Measurements from ENCODE around the gene NOTCH3. TPM values are rescaled to one million over a fixed set of nuclear protein-coding genes. Genes with fewer than 3 reads are reported as not detected.

Gene NOTCH3
- total and polyA plus RNA-seq, 9 donors, result 6.1 to 47.6 (median 17.9) TPM

DNA sequence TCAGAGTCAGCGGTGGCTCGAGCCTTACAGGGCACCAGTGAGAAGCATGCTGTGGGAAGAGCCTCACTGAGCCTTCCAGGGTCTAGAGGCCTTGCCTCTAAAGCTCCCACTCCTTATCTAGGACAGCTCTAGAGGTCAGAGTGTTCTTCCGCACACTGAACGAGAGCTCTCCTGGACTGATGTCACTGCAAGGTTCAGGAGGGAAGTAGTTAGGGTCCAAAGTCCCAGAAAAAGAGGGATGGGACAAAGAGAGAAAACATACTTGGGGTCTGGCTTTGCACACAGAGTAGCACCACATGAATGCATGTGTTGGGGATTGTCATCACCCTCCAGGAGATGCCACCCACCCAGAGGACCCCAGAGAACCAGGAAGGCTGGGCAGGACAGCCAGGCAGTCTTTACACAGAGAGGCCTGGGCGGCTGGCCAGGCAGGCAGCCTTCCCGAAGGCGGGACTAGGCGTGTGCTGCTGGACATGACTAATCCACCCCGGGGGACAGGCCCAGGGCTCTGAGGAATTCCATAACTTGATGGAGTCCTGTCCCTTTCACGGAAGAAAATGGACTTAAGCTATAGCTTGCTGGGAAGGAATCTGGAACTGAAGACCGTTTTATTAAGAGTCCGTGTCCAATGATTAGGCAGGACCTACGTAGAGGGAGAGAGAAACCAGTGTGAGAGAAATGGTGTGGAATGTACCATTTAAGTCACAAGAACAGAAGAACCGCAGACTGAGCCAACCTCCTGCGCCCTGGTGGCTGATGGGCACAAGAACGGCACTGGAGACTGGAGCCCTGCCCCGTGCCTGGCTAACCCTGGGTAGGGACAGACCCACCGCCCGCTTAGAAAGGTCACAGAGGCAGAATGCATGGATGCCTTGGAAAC lies 48.1 kb upstream of the NOTCH3 start:
- Histone ChIP-seq H3K27ac (peak overlapping the region; percentile 64 to 75), H3K4me1 (ENCODE audit: insufficient read depth) (peaks cover 51% of the 10 kb centered on the region), H3K36me3 (no peaks in the 10 kb centered on the region), H3K9me3 (no peaks in the 10 kb centered on the region), H3K27me3 (no peaks in the 10 kb centered on the region), H3K4me3 (no peak overlapping the region)
- 31 to 40% (median 36%) methylated on average over 19 of the region's 19 CpGs for WGBS, 3 donors
- intact Hi-C loops (cut with DNase I), result no loop called here
- no peak for TF ChIP-seq POLR2A (IDR thresholded peaks at IDR 0.05)
- TF ChIP-seq EP300 (IDR thresholded peaks at IDR 0.05), result peak; percentile 38
- DNase-seq, result peak; percentile 72 to 84 (median 79)

DNA sequence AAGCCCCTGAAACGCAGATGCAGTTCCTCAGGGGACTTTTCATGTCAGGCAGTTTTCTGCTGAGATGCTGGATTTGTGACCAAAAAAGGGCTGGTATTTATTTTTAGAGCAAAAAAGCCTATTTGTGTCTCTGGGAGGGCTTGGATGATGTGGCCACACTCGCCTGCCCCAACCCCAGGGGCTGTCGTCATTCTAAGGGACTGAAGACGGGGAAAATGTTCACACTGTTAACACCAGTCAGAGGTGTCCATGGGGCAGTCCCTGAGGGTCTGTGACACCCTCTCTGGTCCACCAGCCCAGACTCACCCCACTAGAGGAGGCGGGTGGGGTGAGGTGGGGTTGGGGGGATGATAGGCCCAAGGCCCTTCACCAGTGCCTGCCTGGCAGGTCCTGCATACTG lies 47.3 kb upstream of the NOTCH3 start:
- TF ChIP-seq, protein P1, sequence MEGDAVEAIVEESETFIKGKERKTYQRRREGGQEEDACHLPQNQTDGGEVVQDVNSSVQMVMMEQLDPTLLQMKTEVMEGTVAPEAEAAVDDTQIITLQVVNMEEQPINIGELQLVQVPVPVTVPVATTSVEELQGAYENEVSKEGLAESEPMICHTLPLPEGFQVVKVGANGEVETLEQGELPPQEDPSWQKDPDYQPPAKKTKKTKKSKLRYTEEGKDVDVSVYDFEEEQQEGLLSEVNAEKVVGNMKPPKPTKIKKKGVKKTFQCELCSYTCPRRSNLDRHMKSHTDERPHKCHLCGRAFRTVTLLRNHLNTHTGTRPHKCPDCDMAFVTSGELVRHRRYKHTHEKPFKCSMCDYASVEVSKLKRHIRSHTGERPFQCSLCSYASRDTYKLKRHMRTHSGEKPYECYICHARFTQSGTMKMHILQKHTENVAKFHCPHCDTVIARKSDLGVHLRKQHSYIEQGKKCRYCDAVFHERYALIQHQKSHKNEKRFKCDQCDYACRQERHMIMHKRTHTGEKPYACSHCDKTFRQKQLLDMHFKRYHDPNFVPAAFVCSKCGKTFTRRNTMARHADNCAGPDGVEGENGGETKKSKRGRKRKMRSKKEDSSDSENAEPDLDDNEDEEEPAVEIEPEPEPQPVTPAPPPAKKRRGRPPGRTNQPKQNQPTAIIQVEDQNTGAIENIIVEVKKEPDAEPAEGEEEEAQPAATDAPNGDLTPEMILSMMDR (IDR thresholded peaks at IDR 0.05), result no peak
- TF ChIP-seq POLR2A (IDR thresholded peaks at IDR 0.05) (no peak), EP300 (IDR thresholded peaks at IDR 0.05) (no peak)
- Histone ChIP-seq H3K27ac (peak overlapping the region; percentile 64 to 75), H3K27me3 (no peaks in the 10 kb centered on the region), H3K4me1 (ENCODE audit: insufficient read depth) (peaks cover 46% of the 10 kb centered on the region), H3K9me3 (no peaks in the 10 kb centered on the region), H3K36me3 (no peaks in the 10 kb centered on the region), H3K4me3 (no peak overlapping the region)
- intact Hi-C loops (cut with DNase I), result no loop called here
- WGBS, 3 donors, result 50 to 60% (median 59%) methylated on average over 5 of the region's 5 CpGs
- DNase-seq, result no peak

DNA sequence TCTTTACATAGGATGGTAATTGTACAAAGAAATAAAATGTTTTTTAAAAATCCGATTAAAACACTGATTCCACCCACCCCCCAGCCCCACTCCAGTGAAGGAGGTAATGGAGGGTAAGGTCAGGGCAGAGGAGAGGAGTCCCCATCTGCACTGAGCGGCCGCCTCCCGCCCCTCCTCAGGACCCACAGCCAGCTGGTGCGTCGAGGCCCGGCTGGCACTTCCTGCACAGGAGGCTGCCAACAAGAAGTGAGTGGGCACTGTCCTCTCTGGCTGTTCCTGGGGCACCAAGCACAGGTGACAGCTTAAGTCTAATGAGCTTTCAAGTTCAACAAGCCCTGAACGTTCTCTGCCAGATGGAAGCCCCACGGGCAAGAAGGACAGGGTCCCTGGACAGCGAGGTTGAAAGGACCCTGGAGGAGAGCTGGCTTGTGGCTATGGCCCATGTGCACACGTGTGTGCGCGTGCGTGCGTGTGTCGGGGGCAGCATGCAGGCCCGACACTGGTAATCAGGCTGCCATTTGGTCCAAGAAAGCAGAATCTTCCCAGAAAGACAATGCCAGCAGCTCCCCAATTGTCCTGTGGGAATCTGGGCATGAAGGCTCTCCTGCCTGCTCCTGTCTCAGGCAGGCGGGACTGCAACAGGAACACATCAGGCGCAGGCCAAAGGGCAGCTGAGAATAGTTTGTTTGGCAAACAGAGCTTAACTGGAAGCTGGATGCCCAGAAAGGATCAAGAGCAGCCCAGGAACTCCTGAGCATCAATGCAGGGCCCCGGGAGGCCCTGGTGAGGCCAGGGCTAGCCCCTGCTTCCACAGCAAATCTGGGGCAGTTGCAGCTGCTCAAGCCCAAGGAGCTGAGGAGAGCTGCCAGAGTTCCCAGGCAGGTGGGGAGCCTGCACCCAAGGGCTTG lies 46.6 kb upstream of the NOTCH3 start:
- Histone ChIP-seq H3K27ac (peak overlapping the region; percentile 62 to 63), H3K4me1 (ENCODE audit: insufficient read depth) (peaks cover 41% of the 10 kb centered on the region), H3K27me3 (no peaks in the 10 kb centered on the region), H3K4me3 (no peak overlapping the region), H3K36me3 (no peaks in the 10 kb centered on the region), H3K9me3 (no peaks in the 10 kb centered on the region)
- 60 to 73% (median 71%) methylated on average over 19 to 20 of the region's 20 CpGs for WGBS, 3 donors
- intact Hi-C loops (cut with DNase I), result no loop called here
- DNase-seq, result no peak
- TF ChIP-seq, protein P1 (IDR thresholded peaks at IDR 0.05), result no peak
- TF ChIP-seq EP300 (IDR thresholded peaks at IDR 0.05) (no peak), POLR2A (IDR thresholded peaks at IDR 0.05) (no peak)

DNA sequence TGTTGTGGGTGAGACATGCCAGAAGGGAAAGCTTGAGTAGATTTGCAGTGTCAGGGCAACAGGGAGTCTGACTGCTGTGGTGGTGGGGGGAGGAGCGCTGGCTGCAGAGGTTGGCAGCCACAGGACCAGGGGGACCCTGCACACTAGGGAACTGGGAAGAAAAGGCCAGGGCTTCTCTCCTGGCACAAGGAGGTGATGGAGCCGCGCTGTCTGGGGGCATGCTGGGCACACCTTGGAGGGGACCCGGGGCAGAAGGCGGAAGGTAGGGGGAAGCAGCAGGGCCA lies 45.3 kb upstream of the NOTCH3 start:
- no peaks in the 10 kb centered on the region for H3K36me3 ChIP-seq
- no peak overlapping the region for H3K4me3 ChIP-seq
- H3K9me3 ChIP-seq, result no peaks in the 10 kb centered on the region
- no peaks in the 10 kb centered on the region for H3K27me3 ChIP-seq
- H3K4me1 ChIP-seq (ENCODE audit: insufficient read depth), result peaks cover 36% of the 10 kb centered on the region
- WGBS, 3 donors, result 85 to 91% (median 88%) methylated on average over 5 of the region's 5 CpGs
- intact Hi-C loops (cut with DNase I), result no loop called here
- H3K27ac ChIP-seq, result peak overlapping the region in 1 of 2 donors; percentile 18
- TF ChIP-seq, protein P1 (IDR thresholded peaks at IDR 0.05), result no peak
- TF ChIP-seq EP300 (IDR thresholded peaks at IDR 0.05), result no peak
- no peak for TF ChIP-seq POLR2A (IDR thresholded peaks at IDR 0.05)
- no peak for DNase-seq

Measured in ovary (tissue), 9 donors.